Upper lobe of right lung (tissue), 1 donor: ENCODE data around the gene SCAP. TPM values are rescaled to one million over a fixed set of nuclear protein-coding genes. Genes with fewer than 3 reads are reported as not detected.

Experiments
- ATAC-seq: fragments of 200-7000 bp; cut with Tn5 transposase; one replicate; pipeline ENCODE4 v1.9.1; 2020; ENCODE audit warnings: mild to moderate bottlenecking, moderate library complexity
- DNase-seq: peaks from one replicate; pipeline ENCODE4 v3.0.0-alpha.2; 2020
- H3K27ac ChIP-seq: fragments of 200-600 bp; one replicate; pipeline ENCODE4 v1.8.0; 2022
- H3K27me3 ChIP-seq: fragments of 200-600 bp; one replicate; pipeline ENCODE4 v1.8.0; 2022; ENCODE audit warnings: mild to moderate bottlenecking
- H3K36me3 ChIP-seq: fragments of 200-600 bp; one replicate; pipeline ENCODE4 v1.8.0; 2022
- H3K4me1 ChIP-seq: fragments of 200-600 bp; one replicate; pipeline ENCODE4 v1.8.0; 2022
- H3K4me3 ChIP-seq: fragments of 200-600 bp; one replicate; pipeline ENCODE4 v1.8.0; 2022; ENCODE audit warnings: mild to moderate bottlenecking
- H3K9me3 ChIP-seq: fragments of 200-600 bp; one replicate; pipeline ENCODE4 v1.8.0; 2022
- intact Hi-C: fragments of 100-400 bp; cut with DNase I; formaldehyde crosslinking; loops from one replicate; pipeline ENCODE4 v1.11.0; 2022
- total RNA-seq: library from RNA; stranded (reverse); fragmentation: NEBNext Ultra II Directional; extraction: Animal tissue kit (Norgen Biotek cat#: 25700); gene quantifications from one replicate; pipeline ENCODE4 v1.2.1, GENCODE V29; 2021
- TF ChIP-seq, protein P1 (sequence below): fragments of 200-600 bp; IDR thresholded peaks from one replicate; pipeline ENCODE4 v1.8.0; 2022; ENCODE audit warnings: antibody characterized with exemption
- donor health status: DM: no; HTN: yes; CAD: no; lungs with severe emphysema.

Gene SCAP
- total RNA-seq, 1 donor from 2014 or later: 66.5 TPM

DNA sequence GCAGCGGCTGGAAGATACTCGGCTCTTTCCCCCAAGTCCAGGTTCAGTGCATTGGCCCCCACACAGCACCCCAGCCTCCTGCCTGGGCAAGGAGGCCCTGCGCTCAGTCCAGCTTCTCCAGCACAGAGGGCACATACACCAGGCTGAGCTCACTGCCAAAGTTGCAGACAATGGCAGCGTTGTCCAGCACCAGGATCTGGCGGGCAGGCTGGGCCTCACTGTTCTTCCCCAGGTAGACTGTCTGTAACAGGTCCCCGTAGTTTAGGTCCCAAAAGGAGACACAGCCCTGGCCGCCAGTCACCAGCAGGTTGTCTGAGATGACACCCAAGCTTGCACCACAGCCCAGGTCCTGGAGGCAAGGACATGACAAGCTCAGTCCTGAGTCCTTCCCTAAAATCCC is 62.0 kb downstream of the SCAP start:
- Histone ChIP-seq H3K4me3 (no peak overlapping the region), H3K27me3 (no peaks in the 10 kb centered on the region), H3K4me1 (no peaks in the 10 kb centered on the region), H3K9me3 (no peaks in the 10 kb centered on the region), H3K36me3 (peaks cover 81% of the 10 kb centered on the region), H3K27ac (no peak overlapping the region)
- TF ChIP-seq, protein P1, sequence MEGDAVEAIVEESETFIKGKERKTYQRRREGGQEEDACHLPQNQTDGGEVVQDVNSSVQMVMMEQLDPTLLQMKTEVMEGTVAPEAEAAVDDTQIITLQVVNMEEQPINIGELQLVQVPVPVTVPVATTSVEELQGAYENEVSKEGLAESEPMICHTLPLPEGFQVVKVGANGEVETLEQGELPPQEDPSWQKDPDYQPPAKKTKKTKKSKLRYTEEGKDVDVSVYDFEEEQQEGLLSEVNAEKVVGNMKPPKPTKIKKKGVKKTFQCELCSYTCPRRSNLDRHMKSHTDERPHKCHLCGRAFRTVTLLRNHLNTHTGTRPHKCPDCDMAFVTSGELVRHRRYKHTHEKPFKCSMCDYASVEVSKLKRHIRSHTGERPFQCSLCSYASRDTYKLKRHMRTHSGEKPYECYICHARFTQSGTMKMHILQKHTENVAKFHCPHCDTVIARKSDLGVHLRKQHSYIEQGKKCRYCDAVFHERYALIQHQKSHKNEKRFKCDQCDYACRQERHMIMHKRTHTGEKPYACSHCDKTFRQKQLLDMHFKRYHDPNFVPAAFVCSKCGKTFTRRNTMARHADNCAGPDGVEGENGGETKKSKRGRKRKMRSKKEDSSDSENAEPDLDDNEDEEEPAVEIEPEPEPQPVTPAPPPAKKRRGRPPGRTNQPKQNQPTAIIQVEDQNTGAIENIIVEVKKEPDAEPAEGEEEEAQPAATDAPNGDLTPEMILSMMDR: no peak
- ATAC-seq (no peak), DNase-seq (no peak)
- intact Hi-C loops: no loop called here

DNA sequence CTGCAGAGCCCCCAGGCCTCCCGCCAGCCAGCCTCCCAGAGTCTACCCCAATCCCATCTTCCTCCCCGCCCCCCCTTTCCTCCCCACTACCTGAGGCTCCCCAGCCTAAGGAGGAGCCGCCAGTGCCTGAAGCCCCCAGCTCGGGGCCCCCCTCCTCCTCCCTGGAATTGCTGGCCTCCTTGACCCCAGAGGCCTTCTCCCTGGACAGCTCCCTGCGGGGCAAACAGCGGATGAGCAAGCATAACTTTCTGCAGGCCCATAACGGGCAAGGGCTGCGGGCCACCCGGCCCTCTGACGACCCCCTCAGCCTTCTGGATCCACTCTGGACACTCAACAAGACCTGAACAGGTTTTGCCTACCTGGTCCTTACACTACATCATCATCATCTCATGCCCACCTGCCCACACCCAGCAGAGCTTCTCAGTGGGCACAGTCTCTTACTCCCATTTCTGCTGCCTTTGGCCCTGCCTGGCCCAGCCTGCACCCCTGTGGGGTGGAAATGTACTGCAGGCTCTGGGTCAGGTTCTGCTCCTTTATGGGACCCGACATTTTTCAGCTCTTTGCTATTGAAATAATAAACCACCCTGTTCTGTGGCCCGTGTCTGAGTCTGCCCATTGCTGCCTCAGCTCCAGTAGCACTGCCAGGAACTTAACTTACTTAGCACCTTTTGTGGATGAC is 62.8 kb downstream of the SCAP start:
- H3K27ac ChIP-seq: no peak overlapping the region
- no peak for DNase-seq

GRCh38 chr3:47412453-47412756 is 63.3 kb downstream of the SCAP start:
- H3K4me3 ChIP-seq: no peak overlapping the region
- no peaks in the 10 kb centered on the region for H3K27me3 ChIP-seq
- H3K27ac ChIP-seq: no peak overlapping the region
- no peaks in the 10 kb centered on the region for H3K4me1 ChIP-seq
- no peaks in the 10 kb centered on the region for H3K9me3 ChIP-seq
- DNase-seq (no peak), ATAC-seq (no peak)
- peaks cover 92% of the 10 kb centered on the region for H3K36me3 ChIP-seq
- TF ChIP-seq, protein P1: no peak
- intact Hi-C loops: no loop called here

More for the DNA sequence above, 62.8 kb downstream of the SCAP start:
- H3K27me3 ChIP-seq: no peaks in the 10 kb centered on the region
- ATAC-seq: no peak
- intact Hi-C loops: no loop called here
- no peak overlapping the region for H3K4me3 ChIP-seq
- H3K4me1 ChIP-seq: no peaks in the 10 kb centered on the region
- TF ChIP-seq, protein P1: no peak
- H3K9me3 ChIP-seq: no peaks in the 10 kb centered on the region
- peaks cover 87% of the 10 kb centered on the region for H3K36me3 ChIP-seq

DNA sequence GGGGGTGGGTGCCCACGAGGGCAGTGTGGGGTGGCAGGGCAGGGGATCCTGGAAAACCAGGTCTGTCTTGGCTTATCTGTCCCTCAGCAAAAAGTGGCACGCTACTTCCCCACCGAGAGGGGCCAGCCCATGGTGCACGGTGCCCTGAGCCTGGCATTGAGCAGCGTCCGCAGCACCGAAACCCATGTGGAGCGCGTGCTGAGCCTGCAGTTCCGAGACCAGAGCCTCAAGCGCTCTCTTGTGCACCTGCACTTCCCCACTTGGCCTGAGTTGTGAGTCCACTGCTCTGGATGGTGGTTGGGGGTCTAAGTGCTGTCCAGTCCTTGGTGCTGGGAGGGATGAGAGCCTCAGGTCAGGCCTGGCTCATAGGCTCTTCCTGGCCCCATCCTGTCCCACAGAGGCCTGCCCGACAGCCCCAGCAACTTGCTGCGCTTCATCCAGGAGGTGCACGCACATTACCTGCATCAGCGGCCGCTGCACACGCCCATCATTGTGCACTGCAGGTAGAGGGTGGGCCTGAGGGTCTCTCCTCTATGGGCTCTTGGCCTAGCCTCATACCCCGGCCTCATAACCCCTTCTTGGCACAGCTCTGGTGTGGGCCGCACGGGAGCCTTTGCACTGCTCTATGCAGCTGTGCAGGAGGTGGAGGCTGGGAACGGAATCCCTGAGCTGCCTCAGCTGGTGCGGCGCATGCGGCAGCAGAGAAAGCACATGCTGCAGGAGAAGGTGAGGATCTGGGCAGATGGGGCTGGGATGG is 63.9 kb downstream of the SCAP start:
- Histone ChIP-seq H3K27ac (no peak overlapping the region), H3K4me1 (no peaks in the 10 kb centered on the region), H3K9me3 (no peaks in the 10 kb centered on the region), H3K4me3 (no peak overlapping the region), H3K36me3 (peaks cover 92% of the 10 kb centered on the region), H3K27me3 (no peaks in the 10 kb centered on the region)
- DNase-seq (no peak), ATAC-seq (no peak)
- TF ChIP-seq, protein P1: no peak
- intact Hi-C loops: no loop called here

- intact Hi-C loops: no loop called here
These were observed 64.7 kb downstream of the SCAP start for GRCh38 chr3:47410801-47411646.

More at GRCh38 chr3:47410801-47411646, 64.7 kb downstream of the SCAP start:
- Histone ChIP-seq H3K9me3 (no peaks in the 10 kb centered on the region), H3K4me3 (no peak overlapping the region), H3K27ac (no peak overlapping the region), H3K4me1 (no peaks in the 10 kb centered on the region), H3K36me3 (peaks cover 97% of the 10 kb centered on the region), H3K27me3 (no peaks in the 10 kb centered on the region)
- ATAC-seq (no peak), DNase-seq (no peak)
- TF ChIP-seq, protein P1: no peak
